Measurements from ENCODE around the gene WDR43. TPM values are rescaled to one million over a fixed set of nuclear protein-coding genes. Genes with fewer than 3 reads are reported as not detected.

WDR43 gene
- total RNA-seq, 1 donor from 2014 or later = 55.1 TPM

DNA sequence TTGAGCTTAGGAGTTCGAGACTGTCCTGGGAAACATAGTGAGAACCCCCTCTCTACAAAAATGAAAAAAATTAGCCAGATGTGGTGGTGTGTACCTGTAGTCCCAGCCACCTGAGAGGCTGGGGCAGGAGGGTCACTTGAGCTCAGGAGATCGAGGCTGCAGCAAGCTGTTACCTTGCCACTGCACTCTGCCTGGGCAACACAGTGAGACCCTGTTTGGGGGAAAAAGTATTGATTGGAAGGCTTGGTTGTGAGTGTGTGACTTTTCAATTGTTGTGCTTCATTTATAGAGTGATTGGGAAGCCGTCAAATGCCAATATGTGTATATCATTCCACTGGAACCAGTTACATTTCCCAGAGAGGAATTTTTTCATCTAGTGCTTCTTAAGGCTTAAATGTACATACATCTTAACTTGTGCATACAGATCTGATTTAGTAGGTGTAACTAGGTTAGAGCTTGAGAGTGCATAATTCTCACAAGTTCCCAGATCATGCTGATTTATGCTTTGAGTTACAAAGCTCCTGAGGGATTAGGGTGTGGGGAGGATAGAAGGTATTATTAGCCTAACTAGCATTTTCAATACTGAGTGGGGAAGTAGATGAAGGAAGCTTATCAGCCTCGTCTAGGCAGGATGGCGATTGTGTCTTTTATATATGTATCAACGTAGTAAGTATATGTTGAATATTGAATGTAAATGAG is 15.3 kb downstream of the WDR43 start:
- no peak for DNase-seq

DNA sequence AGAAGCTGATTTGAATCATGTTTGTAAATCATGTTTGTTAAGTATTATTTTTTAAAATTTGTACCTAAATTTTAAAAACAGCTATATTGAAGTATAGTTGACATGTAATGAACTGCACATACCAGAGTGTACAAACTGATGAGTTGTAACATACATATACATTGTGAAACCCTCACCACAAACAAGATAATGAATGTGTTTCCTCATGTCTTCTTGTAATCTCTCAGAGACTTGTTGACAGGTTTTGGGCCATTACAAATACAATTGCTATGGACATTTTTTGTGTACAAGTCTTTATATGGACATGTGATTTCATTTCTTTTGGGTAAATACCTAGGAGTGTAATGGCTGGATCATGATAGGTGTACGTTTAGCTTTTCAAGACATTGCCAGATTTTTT is 21.5 kb downstream of the WDR43 start:
- no peak for DNase-seq

- no peak for DNase-seq
Measured at GRCh38 chr2:28926847-28927246, 32.4 kb downstream of the WDR43 start.

GRCh38 chr2:28927469-28927868 is 33.0 kb downstream of the WDR43 start:
- DNase-seq = no peak

GRCh38 chr2:28927878-28928277 is 33.4 kb downstream of the WDR43 start:
- DNase-seq = no peak

DNA sequence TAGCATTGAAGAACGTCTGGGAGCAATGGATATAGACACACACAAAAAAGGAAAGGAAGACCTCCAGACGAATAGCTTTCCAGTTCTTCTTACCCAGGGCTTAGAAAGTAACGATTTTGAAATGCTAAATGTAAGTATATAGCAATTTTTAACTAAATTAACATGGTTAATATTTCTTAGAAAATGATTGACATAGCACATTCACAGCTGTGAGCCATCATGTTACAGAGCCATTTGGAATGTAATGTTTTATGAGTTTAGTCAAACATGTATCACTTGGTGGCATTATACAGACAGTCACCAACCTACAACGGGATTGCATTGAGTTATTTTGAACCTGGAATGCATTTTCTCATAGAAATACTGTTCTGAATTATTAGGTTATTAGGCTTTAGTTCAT is 35.1 kb downstream of the WDR43 start:
- DNase-seq = no peak

DNA sequence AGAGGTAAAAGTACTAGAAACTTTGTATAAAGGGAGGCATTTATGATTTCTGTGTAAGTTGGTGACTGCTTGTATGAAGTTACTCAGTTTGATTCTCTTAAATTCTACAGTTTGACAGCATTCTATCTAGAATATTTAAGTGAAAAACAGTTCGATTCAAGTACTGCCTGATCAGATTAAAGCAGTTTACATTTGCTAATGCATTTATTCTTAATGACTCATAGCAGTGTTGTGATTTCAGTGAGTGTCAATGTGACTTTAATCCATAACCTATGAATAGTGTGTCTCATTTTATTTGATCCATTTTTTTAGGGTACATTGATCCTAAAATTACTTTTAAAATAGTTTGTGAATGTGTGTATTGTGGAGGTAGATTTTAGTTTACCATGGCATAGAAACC is 35.7 kb downstream of the WDR43 start:
- no peak for DNase-seq

- DNase-seq = no peak
Measured at GRCh38 chr2:28934769-28935168, 40.3 kb downstream of the WDR43 start.

DNA sequence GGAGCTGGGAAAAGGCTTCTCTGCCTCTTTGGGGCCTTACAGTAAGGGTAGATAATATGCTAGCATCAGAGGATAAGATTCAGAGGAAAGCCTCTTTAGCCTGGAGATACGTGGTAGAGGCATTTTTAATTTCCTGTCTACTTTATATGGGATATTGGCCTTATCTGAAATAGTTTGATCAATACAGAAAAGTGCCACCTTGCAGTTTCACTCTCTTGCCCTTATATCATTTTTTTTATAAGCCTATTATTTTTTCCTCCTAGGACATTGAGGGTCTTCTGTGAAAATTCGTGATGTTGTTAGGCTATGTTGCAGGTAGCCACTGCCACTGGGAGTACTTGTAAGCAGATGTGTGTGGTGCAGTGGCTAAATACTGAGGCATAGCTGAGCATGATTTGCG is 46.5 kb downstream of the WDR43 start:
- no peak for DNase-seq

DNA sequence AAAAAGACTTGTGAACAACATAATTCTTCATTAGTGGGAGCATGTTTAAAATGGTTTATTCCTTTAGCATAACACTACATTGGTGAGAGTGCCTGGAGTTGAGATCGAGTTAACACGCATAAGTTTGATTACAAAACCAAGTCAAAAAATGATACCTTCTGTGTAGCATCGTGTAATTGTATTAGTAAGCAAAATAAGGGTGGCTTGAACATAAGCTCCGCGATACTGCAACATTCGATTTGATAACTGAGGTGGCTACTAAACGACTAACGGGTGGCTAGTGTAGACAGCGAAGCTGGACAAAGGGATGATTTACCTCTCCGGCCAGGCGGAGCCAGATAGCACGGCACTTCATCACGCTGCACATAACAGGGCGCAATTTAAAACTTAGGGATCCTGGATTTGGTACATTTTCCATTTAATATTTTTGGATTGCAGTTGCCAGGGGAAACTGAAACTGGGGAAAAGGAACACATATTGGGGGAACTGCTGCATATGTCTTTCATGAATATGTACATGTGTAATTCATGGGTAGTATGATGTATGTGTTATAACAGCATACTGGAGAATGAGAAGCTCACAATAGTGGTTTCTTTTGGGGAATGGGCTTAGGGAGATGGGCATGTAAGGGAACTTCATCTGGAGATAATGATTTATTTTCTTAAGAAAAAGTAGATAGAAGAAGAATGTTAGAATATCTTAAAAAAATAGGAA is 50.2 kb downstream of the WDR43 start:
- DNase-seq = no peak

GRCh38 chr2:28948160-28948559 is 53.7 kb downstream of the WDR43 start:
- DNase-seq = no peak

DNA sequence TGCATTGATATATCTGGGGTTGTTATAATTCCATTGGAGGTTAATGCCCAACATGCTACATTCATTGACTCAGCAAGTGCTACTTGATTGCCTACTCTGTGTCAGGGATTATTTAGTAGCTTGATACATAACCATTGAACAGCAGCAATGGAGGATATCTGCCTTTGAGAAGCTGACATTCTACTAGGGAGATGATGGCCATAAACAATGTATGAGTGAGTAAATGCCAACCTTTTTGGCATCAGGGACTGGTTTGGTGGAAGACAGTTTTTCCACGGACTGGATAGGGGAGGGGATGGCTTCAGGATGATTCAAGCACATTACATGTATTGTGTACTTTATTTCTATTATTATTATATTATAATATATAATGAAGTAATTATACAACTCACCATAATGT is 54.7 kb downstream of the WDR43 start:
- no peak for DNase-seq

DNA sequence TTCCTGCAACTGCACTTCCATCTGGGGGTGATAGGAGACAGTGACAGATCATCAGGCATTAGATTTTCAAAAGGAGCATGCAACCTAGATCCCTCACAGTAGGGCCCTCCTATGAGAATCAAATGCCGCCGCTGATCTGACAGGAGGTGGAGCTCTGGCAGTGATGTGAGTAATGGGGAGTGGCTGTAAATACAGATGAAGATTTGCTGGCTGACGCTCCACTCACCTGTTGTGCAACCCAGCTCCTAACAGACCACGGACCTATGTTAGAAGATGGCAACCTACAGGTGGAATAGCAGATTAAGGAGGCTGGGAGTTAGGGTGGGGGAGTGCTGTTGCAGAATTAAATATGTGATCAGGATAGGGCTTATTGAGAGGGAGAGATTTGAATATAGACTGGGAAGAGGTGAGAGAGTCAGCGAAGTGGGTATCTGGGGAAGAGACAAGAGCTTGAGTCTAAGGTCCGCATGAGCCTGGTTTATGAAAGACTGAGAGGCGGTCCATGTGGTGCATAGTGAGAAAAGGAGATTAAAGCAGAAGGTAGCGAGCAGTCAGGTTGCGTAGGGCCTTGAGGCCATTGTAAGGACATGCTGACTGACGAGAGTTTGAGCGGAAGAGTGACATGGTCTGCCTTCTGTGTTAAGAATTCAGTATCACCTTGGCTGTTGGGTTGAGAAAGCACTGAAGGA is 55.3 kb downstream of the WDR43 start:
- DNase-seq = no peak

GRCh38 chr2:28950941-28951630 is 56.6 kb downstream of the WDR43 start:
- no peak for DNase-seq

- no peak for DNase-seq
Measured at GRCh38 chr2:28951910-28952835, 57.7 kb downstream of the WDR43 start.

DNA sequence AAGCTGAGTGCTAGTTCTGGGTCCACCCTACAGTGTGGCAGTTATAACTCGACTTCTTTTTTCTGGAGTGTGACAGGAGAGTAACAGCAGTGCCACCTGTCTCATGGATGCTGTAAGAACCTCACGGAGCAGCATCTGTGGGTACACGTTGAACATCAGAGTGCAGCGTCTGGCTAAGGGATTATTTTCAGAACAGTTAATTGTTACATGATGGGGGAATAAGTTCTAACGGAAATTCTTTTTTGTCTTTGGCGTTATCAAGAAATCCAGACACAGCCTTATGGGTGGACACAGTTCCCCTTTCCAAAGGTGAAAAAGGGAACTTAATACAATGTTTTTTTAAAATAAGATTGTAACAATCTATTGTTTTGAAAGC is 58.4 kb downstream of the WDR43 start:
- no peak for DNase-seq

GRCh38 chr2:28955467-28955866 is 61.0 kb downstream of the WDR43 start:
- DNase-seq = no peak

- peak; percentile 5 for DNase-seq
Measured at GRCh38 chr2:28956415-28956826, 62.0 kb downstream of the WDR43 start.

GRCh38 chr2:28956890-28957289 is 62.4 kb downstream of the WDR43 start:
- no peak for DNase-seq

DNA sequence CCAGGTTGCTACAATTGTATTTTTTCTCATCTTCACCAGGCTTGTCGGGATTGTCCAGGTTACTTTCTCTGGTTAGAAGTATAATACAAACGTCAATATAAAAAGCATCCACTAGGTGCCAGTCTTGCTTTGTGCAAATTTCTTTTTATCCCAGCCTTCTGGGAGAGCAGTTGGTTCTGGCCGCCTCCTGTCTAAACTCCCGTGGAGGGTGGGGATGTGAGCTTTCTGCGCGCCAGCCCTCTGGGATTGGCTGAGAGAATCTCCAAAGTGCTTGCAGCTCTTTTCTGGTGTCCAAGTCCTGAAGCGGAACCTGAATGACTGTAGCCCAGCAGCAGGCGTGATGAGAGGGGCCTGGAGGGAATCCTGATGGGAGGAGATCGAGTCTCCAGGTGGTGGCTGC is 64.2 kb downstream of the WDR43 start:
- peak; percentile 60 for DNase-seq

DNA sequence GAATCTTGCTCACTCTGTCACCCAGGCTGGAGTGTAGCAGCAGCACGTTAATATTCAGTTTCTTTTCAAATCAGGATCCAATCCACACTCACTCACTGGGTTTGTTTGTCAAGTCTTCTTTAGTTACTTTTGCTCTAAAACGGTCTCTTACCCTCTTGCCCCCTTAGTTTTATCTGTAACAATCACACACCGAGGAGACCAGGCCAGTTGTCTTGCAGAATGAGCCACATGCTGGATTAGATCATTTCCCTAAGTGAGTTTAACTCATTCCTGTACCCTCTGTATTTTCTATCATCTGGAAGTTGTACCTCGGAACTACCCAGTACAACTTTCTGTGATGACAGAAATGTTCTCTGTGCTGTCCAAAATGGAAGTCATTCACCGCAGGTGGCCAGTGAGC is 65.9 kb downstream of the WDR43 start:
- no peak for DNase-seq

- no peak for DNase-seq
Measured at GRCh38 chr2:28962505-28962904, 68.0 kb downstream of the WDR43 start.
